ENCODE data around the gene DTYMK.

The DTYMK gene

GRCh38 chr2:241627675-241628074, 58.9 kb downstream of the DTYMK start:
- DNase-seq: no peak
- no peak for TF ChIP-seq CTCF (IDR thresholded peaks at IDR 0.05; ENCODE audit: low read depth, low read length, missing control alignments)
- no peak overlapping the region for H3K27ac ChIP-seq
- in situ Hi-C loops (cut with HindIII; ENCODE audit: low pct_ligation_motif_present, low sequenced_read_pairs): no loop called here
- H3K27me3 ChIP-seq (replicated peaks): no peaks in the 10 kb centered on the region
- H3K4me3 ChIP-seq (ENCODE audit: low read depth, low read length): no peak overlapping the region
- peaks cover 17% of the 10 kb centered on the region for H3K36me3 ChIP-seq (replicated peaks)

Data from brain microvascular endothelial cell (primary cell).